GM23338 (cell line): ENCODE data around the gene VPS50.
"Not testable (repeated sequence)": the region's sequence is repeated elsewhere in the genome, so short reads cannot be mapped to it uniquely, and the experiment has no call there.

Experiments
- CREB1 ChIP-seq: fragments of 250-450 bp; sonication (Bioruptor Pico); IDR thresholded peaks from 2 replicates; pipeline ENCODE4 v1.5.0; 2020; ENCODE audit warnings: low read depth, mild to moderate bottlenecking, moderate library complexity
- CTCF ChIP-seq, 2 experiments: fragments of 200-600 bp in 1 of 2; sonication (generic) in 1 of 2; conservative IDR thresholded peaks; 2 replicates each; pipeline versions ENCODE4 v1.5.1 to v1.6.1; 2016 to 2017; ENCODE audit warnings: antibody characterized with exemption in 2 of 2, low read depth in 2 of 2, mild to moderate bottlenecking in 2 of 2, moderate library complexity in 1 of 2
- ETS1 ChIP-seq: IDR thresholded peaks from 2 replicates; pipeline ENCODE4 v1.6.1; 2016; ENCODE audit warnings: antibody characterized with exemption
- EZH2 ChIP-seq: fragments of 200-600 bp; sonication (generic); IDR thresholded peaks from one replicate; pipeline ENCODE4 v1.8.0; 2017; ENCODE audit warnings: antibody characterized with exemption, mild to moderate bottlenecking, low read depth; ENCODE audit not compliant: unreplicated experiment
- EZH2phosphoT487 ChIP-seq: fragments of 200-600 bp; sonication (generic); IDR thresholded peaks from one replicate; pipeline ENCODE4 v1.8.1; 2018; ENCODE audit warnings: antibody characterized with exemption; ENCODE audit not compliant: unreplicated experiment
- JUNB ChIP-seq: IDR thresholded peaks from one replicate; pipeline ENCODE4 v1.6.1; 2016; ENCODE audit warnings: antibody characterized with exemption; ENCODE audit not compliant: unreplicated experiment
- POLR2AphosphoS5 ChIP-seq: IDR thresholded peaks from 2 replicates; pipeline ENCODE4 v1.6.1; 2016; ENCODE audit warnings: antibody characterized with exemption, low read depth
- REST ChIP-seq: IDR thresholded peaks from one replicate; pipeline ENCODE4 v1.6.1; 2018; ENCODE audit warnings: antibody characterized with exemption; ENCODE audit not compliant: unreplicated experiment
- ZNF114 ChIP-seq: fragments of 250-450 bp; sonication (Bioruptor Pico); IDR thresholded peaks from 2 replicates; pipeline ENCODE4 v1.5.0; 2020; ENCODE audit warnings: mild to moderate bottlenecking, moderate library complexity

GRCh38 chr7:93342178-93342577 is 110.0 kb downstream of the VPS50 start:
- not testable (repeated sequence) for TF ChIP-seq CTCF (conservative IDR thresholded peaks at IDR 0.05; ENCODE audit: low read depth in 2 of 2); CREB1 (CRISPR knock-in tag); EZH2phosphoT487; POLR2AphosphoS5; REST; EZH2; ETS1; JUNB; ZNF114
